Mesothelial cell of epicardium (in vitro differentiated cells): ENCODE results near the gene NUP210. TPM values are rescaled to one million over a fixed set of nuclear protein-coding genes. Genes with fewer than 3 reads are reported as not detected.
"Not testable (repeated sequence)": the region's sequence is repeated elsewhere in the genome, so short reads cannot be mapped to it uniquely, and the experiment has no call there.

ENCODE experiments used
- DNase-seq, 2 experiments: peaks; one replicate each; pipeline ENCODE4 v3.0.0; 2021; ENCODE audit warnings: low spot score in 2 of 2; ENCODE audit not compliant: unreplicated experiment in 2 of 2
- H3K27ac Mint-ChIP-seq: 2 replicates; pipeline ENCODE4 v1.8.0; 2021; ENCODE audit warnings: mixed read lengths
- H3K27me3 Mint-ChIP-seq: 2 replicates; pipeline ENCODE4 v1.8.0; 2021; ENCODE audit warnings: low read depth, mixed read lengths
- H3K36me3 Mint-ChIP-seq: 2 replicates; pipeline ENCODE4 v1.8.0; 2021; ENCODE audit warnings: mixed read lengths
- H3K4me1 Mint-ChIP-seq: 2 replicates; pipeline ENCODE4 v1.8.0; 2021; ENCODE audit warnings: mixed read lengths
- H3K4me3 Mint-ChIP-seq: 2 replicates; pipeline ENCODE4 v1.8.0; 2021; ENCODE audit warnings: mild to moderate bottlenecking, moderate library complexity, mixed read lengths
- H3K9me3 Mint-ChIP-seq: 2 replicates; pipeline ENCODE4 v1.8.0; 2021; ENCODE audit warnings: mixed read lengths
- CTCF ChIP-seq: fragments of 200-600 bp; sonication (generic); IDR thresholded peaks from one replicate; pipeline ENCODE4 v1.5.0; 2021; ENCODE audit warnings: antibody characterized with exemption; ENCODE audit not compliant: unreplicated experiment
- total RNA-seq: library from RNA; stranded (reverse); gene quantifications from 3 replicates; pipeline ENCODE4 v1.2.1, GENCODE V29; 2021

The NUP210 gene
- total RNA-seq, 1 donor from 2014 or later, result 27.9 TPM

GRCh38 chr3:13433912-13434311 lies 13.8 kb upstream of the NUP210 start:
- H3K36me3 Mint-ChIP-seq, result no peaks in the 10 kb centered on the region
- H3K4me3 Mint-ChIP-seq, result no peak overlapping the region
- no peak overlapping the region for H3K27ac Mint-ChIP-seq
- H3K9me3 Mint-ChIP-seq, result no peaks in the 10 kb centered on the region
- H3K27me3 Mint-ChIP-seq, result peaks cover 21% of the 10 kb centered on the region
- TF ChIP-seq CTCF, result no peak
- no peak for DNase-seq
- H3K4me1 Mint-ChIP-seq, result no peaks in the 10 kb centered on the region

GRCh38 chr3:13432093-13432492 lies 12.0 kb upstream of the NUP210 start:
- H3K27me3 Mint-ChIP-seq, result peaks cover 22% of the 10 kb centered on the region
- H3K4me3 Mint-ChIP-seq, result no peak overlapping the region
- no peaks in the 10 kb centered on the region for H3K36me3 Mint-ChIP-seq
- no peaks in the 10 kb centered on the region for H3K9me3 Mint-ChIP-seq
- DNase-seq, result no peak
- no peaks in the 10 kb centered on the region for H3K4me1 Mint-ChIP-seq
- no peak for TF ChIP-seq CTCF
- H3K27ac Mint-ChIP-seq, result no peak overlapping the region

- H3K9me3 Mint-ChIP-seq, H3K36me3 Mint-ChIP-seq, H3K27ac Mint-ChIP-seq: not testable (repeated sequence)
Observed at GRCh38 chr3:13430411-13430875, 10.3 kb upstream of the NUP210 start.

GRCh38 chr3:13429631-13430291 lies 9.6 kb upstream of the NUP210 start:
- Mint-ChIP-seq H3K4me3 (no peak overlapping the region), H3K36me3 (no peaks in the 10 kb centered on the region), H3K4me1 (no peaks in the 10 kb centered on the region), H3K9me3 (no peaks in the 10 kb centered on the region), H3K27me3 (peaks cover 22% of the 10 kb centered on the region), H3K27ac (no peak overlapping the region)
- no peak for DNase-seq
- TF ChIP-seq CTCF, result no peak

More at GRCh38 chr3:13430411-13430875, 10.3 kb upstream of the NUP210 start:
- DNase-seq, H3K4me3 Mint-ChIP-seq, H3K4me1 Mint-ChIP-seq: not testable (repeated sequence)
- H3K27me3 Mint-ChIP-seq, result peaks cover 19% of the 10 kb centered on the region

- not testable (repeated sequence) for H3K27ac Mint-ChIP-seq, H3K4me3 Mint-ChIP-seq, H3K4me1 Mint-ChIP-seq, H3K36me3 Mint-ChIP-seq, H3K9me3 Mint-ChIP-seq, DNase-seq
- H3K27me3 Mint-ChIP-seq, result peaks cover 22% of the 10 kb centered on the region
Observed at GRCh38 chr3:13428678-13429077, 8.6 kb upstream of the NUP210 start.

- Mint-ChIP-seq H3K4me1 (no peaks in the 10 kb centered on the region), H3K36me3 (no peaks in the 10 kb centered on the region), H3K9me3 (no peaks in the 10 kb centered on the region), H3K27me3 (peaks cover 22% of the 10 kb centered on the region), H3K27ac (no peak overlapping the region), H3K4me3 (no peak overlapping the region)
- DNase-seq, result no peak
- no peak for TF ChIP-seq CTCF
Observed at GRCh38 chr3:13427662-13428603, 7.8 kb upstream of the NUP210 start.
